OCI-M2 (cell line): ENCODE results near the gene FSTL5.

Experiments
- DNase-seq: peaks from one replicate; lab custom pipeline; 2025; ENCODE audit not compliant: unreplicated experiment; lab: John Stamatoyannopoulos, UW

The FSTL5 gene

DNA sequence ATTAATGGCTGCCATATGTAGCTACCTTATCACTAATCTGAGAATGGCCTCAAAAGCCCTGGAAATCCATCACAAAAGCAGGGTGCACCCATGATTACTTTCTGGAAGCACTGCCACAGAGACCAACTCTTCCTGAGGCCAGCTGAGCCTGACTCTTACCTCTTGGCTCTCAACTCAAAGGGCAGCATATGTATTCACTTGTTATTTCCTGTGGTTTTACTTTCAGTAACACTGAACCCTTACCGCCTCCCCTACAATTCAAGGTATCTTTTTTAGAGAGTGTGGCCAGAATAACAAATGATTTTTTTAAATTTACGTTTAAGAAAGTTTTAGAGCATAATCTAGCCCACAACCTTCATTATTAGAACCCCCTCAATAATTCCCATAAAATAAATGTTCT, 434.9 kb downstream of the FSTL5 start:
- DNase-seq = no peak

DNA sequence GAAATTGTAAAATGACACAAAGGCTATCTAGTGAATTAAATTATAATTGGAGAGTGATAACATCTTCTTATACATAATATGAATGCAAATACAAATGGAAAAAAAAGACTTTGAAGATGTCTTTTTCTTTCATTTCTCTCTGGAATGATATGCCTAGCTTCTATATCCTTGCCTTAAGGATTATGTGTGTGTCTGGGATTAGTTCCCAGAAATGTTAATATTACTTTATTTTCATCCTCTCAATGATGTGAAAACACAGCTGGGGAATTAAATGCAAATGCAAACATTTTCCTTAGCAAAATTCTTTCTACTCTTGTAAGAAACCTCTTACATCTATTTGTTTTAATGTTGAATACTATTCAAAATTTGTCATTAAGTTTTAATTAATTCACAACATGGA, 441.9 kb downstream of the FSTL5 start:
- no peak for DNase-seq

DNA sequence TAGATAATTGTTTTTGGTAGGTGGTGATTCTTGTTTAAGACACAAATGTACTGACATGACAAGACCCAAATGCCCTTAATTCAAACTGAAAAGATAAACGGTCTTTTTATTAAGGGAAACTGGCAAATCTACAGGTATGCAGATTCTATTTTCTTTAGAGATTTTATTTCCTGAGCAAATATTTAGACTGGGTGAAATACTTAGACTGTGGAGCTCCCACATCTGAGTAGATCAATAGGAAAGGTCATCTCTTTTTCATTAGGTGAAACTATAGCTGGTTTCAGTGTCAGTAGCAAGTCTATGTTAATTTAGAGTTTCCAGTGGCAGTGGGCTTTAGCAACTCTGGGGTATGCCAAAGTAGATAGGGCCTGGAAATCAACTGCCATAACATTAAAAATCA, 446.7 kb downstream of the FSTL5 start:
- no peak for DNase-seq

DNA sequence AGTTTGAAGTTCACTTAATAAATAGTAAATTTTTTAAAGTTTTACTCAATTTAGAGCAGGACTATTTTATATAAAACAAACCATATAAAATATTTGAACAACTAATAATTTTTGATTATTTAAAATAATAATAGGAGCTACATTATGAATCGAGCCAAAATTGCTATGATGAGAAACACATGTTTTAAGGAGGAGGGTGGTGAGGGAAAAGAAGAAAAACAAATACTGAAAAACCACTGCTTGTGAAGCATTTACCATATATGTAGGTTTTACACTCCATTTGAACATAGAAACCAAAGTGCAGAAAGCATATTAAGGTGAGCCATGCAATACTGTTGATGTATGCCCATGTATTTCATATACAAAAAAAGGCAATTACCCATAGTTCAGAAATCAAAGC, 448.9 kb downstream of the FSTL5 start:
- no peak for DNase-seq

DNA sequence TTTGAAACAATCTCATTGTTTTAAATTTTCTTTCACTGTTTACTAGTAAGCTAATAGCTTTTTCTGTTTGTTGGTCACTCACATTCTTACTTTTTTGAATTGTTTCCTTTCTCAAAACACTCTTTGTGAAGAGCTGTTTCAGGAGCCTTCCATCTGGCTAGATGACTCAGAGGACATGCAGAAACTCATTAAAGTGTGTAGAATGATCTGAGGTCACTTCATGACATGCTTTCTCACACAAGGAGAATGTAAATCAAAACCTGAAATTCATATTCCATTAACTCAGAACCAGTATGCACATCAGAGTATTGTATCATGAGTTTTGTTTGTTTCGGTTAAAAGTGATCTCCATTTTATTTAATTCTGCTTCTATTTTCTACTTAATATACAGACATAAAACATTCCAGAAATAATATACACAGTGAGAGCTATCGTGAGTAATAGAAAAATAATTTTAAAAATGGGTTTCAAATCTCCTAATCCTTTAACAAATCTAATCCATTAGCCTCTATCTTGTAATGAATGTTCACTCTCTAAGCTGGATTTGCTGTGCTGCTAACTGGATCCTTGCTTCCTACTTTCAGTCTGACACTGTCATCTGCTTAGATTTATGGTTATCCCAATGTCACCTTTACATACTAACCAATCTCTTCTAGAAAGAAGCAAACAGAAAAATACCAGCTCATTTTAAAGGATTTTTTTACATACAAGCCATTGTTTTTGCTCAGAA, 449.6 kb downstream of the FSTL5 start:
- no peak for DNase-seq

DNA sequence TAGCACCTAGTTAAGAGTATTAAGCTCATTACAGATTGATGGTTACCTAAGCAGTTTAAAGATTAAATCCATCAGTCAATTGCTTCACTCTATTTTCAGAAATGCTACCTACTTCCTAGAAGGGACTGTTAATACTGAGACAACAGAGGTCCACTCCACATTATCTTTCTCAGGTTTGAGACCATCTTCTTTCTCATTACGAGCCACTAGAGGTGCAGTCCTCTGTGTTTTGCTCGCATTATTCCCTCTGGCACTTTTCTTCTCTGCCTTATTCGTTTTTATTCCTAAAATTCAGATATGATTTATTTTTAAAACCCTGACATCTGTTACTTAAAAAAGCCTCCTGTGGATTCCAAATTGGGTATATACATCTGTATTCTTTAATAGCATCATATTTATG, 459.1 kb downstream of the FSTL5 start:
- DNase-seq = no peak

DNA sequence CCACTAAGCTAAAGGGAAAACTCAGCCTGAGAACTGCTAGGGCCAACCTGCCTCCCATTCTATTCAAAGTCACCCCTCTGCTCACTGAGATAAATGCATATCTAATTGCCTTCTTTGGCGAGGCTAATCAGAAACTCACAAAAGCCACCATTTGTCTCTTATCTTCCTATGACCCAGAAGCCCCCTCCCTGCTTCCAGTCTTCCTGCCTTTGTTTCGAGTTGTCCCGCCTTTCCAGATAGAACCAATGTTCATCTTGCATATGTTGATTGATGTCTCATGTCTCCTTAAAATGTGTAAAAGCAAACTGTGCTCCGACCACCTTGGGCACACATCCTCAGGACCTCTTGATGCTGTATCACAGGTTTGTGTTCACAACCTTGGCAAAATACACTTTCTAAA, 459.8 kb downstream of the FSTL5 start:
- no peak for DNase-seq

DNA sequence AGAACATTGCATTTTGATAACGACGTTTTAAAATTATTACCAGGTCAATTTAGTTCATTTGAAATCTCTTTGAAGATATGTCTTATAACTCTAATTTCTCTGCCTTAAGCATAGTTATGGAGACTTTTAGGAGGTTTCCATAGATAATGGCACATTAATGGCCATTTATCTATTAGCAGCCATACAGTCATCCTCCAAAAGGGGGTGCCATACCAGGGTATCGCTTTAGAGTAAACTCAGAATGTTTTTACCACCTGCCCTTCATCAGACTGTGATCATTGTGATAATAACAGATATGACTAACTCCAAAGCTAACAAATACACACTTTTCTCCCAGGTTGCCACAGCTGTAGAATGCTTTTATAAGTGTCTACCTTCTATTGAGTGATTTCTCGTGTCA, 461.5 kb downstream of the FSTL5 start:
- DNase-seq = no peak

DNA sequence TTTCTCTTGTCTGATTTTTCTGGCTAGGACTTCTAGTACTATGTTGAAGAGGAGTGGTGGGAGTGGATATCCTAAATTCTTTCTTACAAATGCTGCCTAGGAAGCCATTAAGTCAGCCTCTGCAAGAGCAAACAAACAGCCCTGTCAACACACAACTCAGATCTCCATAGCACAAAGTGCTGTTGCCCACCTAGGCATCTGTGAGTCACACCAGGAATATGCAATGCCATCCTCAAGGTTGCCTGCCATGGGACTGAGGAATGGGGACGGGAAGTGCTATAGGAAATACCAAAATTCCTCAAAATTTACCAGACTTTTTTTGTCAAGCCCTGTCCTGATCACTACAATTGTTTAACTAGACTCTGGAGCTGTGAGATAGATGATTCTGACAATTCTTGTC, 466.9 kb downstream of the FSTL5 start:
- DNase-seq = no peak

DNA sequence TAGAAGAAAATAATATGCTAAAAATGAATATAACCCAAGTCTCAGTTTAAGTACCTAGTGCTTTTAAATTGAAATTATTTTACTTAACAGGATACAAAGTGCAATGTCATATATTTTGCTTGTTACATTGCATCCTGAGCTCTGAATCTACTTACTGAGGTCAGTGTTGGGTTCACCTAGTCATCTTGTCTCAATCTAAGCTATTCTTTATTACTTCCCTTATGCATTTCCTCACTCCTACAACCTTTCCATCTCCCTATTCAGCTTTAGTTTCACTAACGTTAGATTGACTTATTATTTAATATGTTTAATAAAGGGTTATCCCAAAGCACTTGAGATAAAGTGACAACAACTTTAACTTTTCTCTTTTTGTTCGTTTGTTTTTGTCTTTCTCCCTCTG, 483.7 kb downstream of the FSTL5 start:
- no peak for DNase-seq

DNA sequence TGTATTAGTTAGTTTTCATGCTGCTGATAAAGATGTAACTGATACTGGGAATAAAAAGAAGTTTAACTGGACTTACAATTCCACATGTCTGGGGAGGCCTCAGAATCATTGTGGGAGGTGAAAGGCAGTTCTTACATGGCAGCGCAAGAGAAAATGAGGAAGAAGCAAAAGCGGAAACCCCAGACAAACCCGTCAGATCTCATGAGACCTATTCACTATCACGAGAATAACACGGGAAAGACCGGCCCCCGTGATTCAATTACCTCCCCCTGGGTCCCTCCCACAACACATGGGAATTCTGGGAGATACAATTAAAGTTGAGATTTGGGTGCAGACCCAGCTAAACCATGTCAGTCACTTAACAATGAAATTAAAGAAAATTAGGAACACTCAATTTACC, 499.1 kb downstream of the FSTL5 start:
- no peak for DNase-seq

DNA sequence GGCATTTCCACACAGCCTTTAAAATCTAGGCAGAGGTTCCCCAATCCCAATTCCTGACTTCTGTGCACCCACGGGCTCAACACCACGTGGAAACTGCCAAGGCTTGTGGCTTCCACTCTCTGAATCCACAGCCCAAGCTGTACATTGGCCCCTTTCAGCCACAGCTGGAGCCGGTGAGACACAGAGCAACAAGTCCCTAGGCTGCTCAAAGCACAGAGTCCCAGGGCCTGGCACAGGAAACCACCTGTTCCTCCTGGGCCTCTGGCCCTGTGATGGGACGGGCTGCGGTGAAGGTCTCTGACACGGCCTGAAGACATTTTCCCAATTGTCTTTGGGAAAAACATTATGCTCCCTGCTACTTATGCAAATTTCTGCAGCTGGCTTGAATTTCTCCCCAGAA, 500.0 kb downstream of the FSTL5 start:
- no peak for DNase-seq

DNA sequence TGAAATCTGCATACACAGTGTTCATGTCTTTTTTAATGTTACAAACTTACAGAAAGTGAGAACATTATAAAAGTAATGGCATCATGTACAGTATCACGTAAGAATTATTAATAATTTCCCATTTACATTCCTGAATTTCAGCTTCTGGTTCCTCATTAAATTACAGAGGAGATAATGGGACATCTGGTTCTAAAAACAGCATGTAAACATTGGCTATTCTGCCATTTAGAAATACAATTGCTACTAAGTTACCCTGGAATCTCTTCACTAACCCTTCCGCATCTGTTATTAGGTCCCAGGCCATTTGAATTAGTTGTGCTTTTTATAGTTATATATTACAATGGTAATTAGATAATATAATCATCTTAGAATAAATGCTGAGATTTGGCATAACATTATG, 505.1 kb downstream of the FSTL5 start:
- no peak for DNase-seq

DNA sequence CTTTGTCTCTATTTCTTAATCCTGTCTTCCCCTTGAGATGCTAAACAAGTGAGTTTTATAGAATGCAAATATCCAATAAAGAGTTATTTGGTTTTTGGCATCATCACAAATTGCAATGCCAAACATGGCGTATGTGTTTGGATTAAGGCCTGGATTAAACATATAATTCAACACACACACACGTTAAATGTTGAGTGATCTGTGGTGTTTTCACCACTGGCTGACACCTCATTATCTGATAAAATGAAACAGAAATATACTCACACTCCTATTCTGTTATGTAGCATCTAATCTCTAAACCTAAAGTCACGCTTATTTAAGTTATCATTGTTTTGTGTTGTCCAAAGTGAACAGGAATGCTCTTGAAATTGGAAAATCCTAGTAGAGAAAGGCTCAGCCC, 506.2 kb downstream of the FSTL5 start:
- DNase-seq = no peak

DNA sequence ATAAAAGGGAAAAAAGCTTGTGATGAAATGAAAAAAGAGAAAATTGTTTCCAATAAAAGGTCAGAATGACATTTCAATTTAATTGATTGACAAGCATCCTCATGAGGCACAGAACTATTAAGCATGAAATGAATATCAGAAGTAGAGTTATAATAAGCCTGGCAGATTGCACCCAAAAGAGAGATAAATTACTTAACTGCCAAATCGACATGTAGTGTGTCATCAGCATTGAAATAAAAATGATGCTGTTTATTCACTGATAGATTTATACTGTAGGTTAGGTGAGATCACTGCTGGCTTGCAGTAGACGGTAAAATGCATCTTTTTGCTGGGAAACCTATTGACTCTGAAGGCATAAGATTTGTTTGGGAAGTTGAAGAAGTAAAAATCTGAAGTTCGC, 507.2 kb downstream of the FSTL5 start:
- DNase-seq = no peak

DNA sequence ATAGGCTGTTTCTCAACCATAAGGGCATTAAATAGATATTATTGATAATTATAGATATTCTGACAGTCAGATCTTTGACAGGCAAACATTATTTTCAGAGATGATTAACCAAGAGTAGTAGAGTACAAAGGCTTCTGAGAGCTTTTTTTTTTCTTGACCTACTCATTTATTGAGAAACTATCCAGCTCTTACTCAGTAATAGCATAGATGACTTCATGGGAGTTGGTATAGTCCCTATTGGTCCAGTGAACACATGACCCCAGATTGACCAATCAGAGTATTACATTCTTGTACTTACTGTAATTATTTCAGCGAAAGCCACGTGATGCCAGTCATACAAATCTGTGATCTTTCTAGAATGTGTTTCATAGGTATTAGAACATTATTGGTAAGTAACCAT, 508.7 kb downstream of the FSTL5 start:
- DNase-seq = no peak

DNA sequence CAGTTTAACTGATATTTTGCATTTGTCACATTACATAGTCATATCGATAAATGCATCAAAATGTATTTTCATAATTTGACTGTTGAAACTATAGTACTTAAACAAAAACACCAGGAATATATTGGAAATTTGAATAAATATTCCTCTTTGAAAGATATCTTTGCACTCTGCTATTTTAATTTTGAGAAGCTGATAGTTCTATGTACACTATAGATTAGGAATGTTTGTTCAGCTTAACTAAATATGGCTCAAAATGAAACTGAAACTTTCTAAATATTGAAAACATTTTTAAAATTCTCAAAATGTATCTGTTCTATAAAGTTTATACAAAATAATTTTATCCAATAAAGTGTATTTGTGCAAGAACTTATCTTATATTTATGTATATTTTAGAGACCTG, 510.1 kb downstream of the FSTL5 start:
- DNase-seq = no peak

DNA sequence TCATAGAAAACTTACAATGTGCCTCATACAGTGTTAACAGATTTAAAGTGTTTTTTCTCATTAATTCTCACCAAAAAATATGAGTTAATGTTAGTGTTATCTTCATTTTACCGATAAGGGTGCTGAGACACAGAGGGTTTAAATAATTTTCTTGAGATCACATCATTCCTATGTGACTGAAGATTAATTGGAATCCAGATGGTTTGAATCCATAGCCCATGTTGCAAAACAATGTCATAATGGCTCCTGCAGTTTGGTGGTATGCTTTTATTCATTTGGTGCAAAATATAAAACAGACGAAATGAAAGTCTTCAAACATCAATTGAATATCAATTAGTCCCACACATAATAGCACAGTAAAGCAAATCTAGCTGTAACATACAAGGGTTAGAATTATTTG, 512.2 kb downstream of the FSTL5 start:
- no peak for DNase-seq

DNA sequence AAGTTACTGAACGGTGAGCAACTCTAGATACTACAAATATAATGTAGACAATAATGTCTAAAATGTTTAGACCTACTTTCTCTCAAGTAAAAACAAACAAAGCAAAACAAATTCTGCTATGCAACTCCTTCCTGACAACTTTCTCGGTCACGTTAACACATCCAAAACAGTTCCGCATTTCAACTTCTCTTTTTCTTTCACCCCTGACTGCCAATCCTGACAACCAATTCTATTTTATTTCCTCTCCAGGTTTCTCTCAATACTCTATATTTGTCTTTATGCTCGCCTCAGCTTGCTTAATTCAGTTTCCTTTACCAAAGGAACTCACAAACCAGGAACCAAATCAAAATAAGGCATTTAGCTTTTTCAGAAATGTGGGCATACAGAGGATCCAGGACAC, 513.0 kb downstream of the FSTL5 start:
- no peak for DNase-seq

DNA sequence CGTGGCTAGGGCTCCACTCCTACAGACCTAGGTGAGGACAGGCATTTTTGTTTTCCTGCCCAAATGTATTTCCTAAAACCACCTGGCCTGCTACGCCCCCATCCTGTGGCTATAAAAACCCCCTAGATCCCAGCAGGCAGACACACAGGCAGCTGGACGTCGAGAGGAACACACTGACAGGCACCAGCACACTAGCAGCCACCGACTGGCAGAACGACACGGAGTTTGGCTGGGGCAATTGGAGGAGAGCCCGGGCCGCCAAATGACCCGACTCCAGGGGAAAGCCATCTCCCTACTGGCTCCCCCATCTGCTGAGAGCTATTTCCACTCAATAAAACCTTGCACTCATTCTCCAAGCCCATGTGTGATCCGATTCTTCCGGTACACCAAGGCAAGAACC, 516.0 kb downstream of the FSTL5 start:
- DNase-seq = no peak

DNA sequence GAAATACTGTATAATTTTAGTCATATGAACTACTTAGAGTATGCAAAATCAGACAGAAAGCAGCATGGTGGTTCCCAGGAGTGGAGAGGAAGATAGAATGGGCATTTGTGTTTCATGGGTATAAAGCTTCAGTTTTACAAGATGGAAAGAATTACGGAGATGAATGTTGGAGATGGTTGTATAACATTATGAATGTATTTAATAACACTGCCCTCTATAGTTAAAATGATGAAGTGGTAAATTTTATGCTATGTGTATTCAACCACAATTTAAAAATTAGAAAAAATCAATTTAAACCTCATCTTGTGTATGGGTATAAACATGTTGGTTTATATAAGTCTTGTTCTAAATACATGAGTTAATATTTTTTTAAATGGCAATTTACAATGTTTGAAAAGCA, 521.1 kb downstream of the FSTL5 start:
- no peak for DNase-seq

DNA sequence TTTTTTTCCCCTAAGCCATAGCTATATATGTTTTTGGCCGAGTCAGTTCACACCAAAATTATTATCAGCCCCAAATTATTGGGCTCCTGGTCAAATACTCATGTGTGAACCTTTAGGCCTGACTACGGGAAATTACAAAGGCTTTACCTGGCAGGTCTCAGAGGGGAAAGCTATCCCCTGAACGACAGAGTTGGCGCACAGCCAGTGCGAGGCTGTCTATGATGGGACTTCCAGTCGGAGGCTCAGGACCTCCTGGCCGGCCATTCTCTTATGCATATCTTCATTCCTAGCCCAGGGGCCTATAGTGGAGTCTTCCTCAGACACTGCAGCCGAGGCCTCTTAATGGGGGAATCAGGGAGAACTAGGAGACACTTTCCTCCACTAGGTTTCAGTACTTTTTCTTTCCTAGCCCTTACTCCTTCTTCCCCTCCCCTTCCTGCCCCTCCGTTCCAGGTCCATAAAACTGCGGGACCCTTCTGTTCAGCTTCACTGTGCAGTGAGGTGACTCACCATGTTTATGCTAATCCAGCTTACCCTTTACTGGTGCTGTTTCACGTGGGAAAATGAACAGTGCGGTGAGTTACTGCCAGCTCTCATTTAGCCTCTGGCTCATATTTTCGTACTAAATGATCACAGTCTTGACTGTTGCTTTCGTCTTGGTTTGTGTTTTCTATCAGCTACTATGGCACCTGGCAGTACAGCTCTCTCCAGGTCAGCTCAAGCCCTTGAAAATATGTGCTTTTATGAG, 533.9 kb downstream of the FSTL5 start:
- no peak for DNase-seq
